Heart left ventricle (tissue), 13 donors: ENCODE results near the gene RPSA.

Experiments
- CTCF ChIP-seq, 12 donors: fragments of 200-600 bp; sonication (generic) in 4 of 12; IDR thresholded peaks; one replicate each; pipeline versions ENCODE4 v1.5.0 to v1.8.0; 2018 to 2022; ENCODE audit warnings: antibody characterized with exemption in 12 of 12, mild to moderate bottlenecking in 5 of 12
- POLR2A ChIP-seq, 2 donors: fragments of 450-650 bp; IDR thresholded peaks; one replicate each; pipeline ENCODE4 v1.6.1; 2017; ENCODE audit warnings: antibody characterized with exemption in 2 of 2, mild to moderate bottlenecking in 2 of 2, moderate library complexity in 2 of 2
- donor health status: ischemic (EF 13 %, LVEDD 7.1; RV severe dilation, severe dysfunction).
- donor health status: DM: no; HTN: yes; CAD: no.
- donor health status: DM: no; HTN: no; CAD: no.
- donor health status: ischemic (EF 25% LVEDD 6.9; RV normal size, moderate dysfunction).
- donor health status: ischemic (EF 25% LVEDD 5.7; RV mildly dilated, moderate dysfunction).
- donor health status: ischemic (EF 35%, LVEDD 5.7; RV mildly dilated, moderate dysfunction).
- donor health status: nonischemic (EF 11% LVEDD 7.7; RV severe dilation, severe dysfunction).
- donor health status: DM: yes; HTN: yes; CAD: no.
- donor health status: PGD.
- donor health status: ischemic (EF 29% LVEDD 5.4; RV normal size, mild dysfunction).
- donor health status: nonischemic (EF 23%, LVEDD 6.1; RV moderate dilation, normal function).

GRCh38 chr3:39383045-39383880, 23.3 kb upstream of the RPSA start, which contains the start of gene SLC25A38:
- TF ChIP-seq CTCF (IDR thresholded peaks at IDR 0.05) (peak in 7 of 12 donors; percentile 8 to 53 (median 26)), POLR2A (IDR thresholded peaks at IDR 0.05) (no peak)
